HG03196 (cell line): Measurements from ENCODE around the gene ZBP1.
"Not testable (repeated sequence)": the region's sequence is repeated elsewhere in the genome, so short reads cannot be mapped to it uniquely, and the experiment has no call there.

Source experiments
- ATAC-seq: cut with Tn5 transposase; IDR thresholded peaks from one replicate; pipeline ENCODE4 v1.9.1; 2021; ENCODE audit not compliant: unreplicated experiment

ZBP1 gene

DNA sequence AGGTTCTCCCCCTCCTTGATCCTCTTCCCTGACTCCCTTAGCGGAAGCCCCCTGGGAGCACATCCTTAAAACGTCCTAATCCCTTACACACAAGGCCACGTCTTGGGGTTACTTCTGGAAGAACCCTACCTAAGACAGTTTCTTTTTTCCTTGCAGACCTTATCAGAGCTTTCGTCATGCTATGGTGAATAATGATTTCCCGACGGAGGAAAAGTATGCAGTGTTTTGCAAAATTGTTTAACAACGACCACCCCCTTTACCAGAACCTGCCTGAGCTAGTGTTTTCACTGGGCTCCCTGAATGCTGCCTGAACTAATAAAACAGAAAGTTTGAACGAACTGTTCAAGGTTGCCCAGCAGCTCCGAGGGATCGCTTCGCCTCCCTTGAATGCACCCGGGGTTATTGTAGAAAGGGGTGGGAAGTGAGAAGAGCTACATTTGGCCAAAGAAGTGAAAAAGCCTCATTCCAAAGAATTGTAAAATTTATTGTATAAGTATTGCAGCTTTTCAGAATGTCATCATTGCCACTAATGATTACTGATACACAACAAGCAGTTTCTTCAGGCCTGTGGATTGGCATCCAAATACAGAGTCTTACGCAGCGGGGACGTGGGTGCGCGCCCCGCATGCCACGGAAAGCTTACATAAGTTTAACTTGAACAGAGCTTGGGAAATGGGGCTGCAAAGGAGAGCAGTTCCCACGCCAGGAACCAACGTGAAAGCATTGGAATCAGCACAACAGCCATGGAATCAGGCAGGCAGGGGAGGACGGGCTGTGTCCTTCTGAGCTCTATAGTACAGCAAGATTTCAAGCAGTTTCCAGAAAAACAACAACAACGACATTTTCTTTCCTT is 27.9 kb upstream of the ZBP1 start:
- ATAC-seq: no peak

DNA sequence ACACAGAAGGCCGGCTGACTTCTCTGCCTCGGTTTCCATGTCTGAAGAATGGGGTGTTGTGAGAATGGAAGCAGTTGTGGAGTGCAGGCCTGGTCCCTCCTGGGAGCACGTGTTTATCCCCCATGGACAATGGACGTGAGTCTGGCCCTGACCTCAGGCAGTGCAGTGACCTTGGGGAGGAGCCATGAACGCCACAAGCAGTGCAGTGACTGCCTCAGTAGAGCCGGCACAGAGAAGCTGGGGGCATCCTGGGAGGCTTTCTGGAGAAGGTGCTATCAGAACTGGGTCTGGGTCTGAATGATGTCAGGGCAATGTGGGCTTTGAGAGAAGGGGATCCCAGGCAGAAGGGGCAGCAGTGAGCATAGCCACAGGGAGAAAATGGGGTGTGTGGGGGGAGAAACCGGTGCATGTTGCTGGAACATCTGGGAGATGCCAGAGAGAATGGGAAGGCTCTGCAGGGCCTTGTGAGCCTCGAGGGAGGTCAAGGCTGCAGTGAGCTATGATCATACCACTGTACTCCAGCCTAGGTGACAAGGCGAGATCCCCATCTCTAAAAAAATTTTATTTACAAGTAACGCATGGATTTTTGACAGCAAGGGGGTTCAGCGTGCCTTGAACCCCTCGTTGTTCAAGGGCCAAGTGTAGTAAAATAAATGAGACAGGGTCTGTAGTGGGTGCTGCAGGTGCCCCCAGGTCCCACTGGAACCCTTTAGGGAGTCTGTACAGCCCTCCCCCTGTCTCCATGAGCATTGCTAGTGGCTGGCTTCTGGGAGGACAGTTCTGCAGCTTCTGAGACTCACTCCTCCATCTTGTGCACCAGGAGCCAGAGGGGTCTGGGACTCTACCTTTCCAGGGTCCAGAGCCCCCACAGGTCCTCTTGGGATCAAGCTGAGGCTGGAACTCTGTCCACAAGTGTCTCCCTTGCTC is 27.0 kb upstream of the ZBP1 start:
- ATAC-seq: no peak

DNA sequence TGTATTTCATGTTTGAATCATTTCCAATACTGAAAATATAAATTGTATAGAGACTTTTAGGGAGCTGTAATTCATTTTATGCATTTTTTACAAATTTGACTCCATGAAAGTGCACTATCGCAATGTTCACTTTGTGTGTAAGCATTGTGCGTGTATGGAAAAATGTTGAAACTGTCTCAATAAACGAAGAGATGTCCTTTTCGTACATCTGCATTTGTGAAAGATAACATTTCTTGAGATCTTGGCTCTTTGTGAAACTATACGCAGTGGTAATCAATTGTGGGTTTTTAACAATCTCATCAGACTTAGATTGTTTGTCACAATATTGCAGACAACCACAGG is 18.6 kb upstream of the ZBP1 start:
- no peak for ATAC-seq

DNA sequence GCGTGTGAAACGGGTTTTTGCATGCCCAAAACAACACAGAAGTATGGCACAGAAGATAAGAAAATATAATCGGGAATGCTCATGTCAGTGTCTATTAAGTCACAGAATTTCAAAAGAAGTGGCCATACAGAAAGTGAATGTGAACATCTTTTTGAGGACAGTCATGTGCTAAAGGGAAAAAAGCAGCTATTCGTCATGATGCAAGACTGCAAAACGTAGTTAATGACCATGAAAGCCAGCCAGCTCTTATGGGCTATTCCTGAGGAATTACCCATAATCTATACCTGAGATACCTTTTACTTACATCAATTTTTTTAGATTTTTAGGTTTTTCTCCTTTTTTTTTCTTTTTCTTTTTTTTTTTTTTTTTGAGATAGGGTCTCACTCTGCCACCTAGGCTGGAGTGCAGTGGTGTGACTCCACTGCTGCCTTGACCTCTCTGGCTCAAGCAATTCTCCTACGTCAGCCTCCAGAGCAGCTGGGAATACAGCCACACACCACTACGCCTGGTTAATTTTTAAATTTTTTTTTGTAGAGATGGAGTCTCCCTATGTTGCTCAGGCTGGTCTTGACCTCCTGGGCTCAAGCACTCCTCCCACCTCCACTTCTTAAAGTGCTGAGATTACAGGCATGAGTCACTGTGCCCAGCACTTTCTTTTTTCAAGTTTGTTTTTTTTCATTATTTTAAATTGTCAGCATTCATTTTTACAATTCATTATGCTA is 18.1 kb upstream of the ZBP1 start:
- no peak for ATAC-seq

DNA sequence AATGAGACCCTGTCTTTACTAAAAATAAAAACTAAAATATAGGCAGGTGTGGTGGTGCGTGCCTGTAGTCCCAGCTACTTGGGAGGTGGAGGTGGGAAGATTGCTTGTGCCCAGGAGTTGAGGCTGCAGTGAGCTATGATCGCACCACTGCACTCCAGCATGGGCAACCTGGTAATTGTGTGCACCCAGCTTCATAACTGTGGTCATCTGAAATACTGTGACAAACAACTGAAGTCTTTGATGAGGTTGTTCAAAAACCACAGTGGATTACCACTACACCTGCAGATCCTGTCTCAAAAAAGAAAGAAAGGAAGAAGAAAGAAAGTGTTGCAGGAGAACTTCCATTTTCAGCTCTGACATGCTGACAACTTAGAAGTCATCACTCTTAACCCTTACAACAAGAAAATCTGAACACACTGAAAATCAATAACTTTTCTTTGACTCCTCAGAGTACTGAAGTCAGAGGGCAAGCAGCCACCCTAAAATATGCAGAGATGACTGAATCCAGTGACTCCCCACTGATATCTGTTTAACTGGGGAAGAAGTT is 13.8 kb upstream of the ZBP1 start:
- no peak for ATAC-seq

DNA sequence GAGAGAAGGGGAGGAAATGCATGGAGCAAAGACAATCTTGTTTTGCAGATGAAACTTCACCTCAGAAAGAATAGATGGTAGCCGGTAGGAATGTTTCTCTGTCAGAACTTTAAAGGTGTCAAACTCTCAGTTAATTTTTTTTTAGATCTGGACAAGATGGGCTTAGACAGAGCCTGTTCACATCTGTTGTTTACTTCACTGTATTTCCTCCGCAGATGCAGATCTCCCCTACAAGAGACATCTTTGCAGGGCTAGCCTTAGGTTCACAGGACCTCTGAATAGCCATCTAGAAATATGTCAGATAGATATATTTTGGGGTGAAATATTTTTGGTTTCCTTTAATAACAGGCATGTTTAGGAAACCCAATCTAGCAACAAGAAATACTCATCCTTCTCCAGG is 12.1 kb upstream of the ZBP1 start:
- ATAC-seq: no peak

DNA sequence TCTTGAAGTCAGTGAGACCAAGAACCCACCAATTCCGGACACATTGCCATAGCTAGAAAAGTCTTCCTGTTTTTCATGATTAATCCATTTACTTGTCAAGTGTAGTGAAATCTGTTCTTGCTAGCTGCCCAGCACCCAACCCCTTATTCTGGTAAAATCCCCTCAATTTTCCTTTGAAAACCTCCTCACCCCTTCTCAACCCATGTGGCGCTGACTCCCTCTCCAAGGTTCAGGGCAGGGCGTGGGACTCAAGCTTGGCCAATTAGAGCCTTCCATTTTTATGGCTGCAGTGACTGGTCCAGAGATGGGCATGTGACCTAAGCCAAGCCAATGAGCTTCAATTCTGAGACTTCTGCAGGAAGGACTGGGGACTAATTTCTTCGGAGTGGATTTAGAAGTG is 9.8 kb upstream of the ZBP1 start:
- no peak for ATAC-seq

DNA sequence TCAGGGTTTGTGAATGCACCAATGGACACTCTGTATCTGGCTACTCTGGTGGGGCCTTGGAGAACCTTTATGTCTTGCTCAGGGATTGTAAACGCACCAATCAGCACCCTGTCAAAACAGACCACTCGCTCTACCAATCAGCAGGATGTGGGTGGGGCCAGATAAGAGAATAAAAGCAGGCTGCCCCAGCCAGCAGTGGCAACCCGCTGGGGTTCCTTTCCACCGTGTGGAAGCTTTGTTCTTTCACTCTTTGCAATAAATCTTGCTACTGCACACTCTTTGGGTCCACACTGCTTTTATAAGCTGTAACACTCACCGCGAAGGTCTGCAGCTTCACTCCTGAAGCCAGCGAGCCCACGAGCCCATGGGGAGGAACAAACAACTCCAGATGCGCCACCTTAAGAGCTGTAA is 9.3 kb upstream of the ZBP1 start:
- not testable (repeated sequence) for ATAC-seq

DNA sequence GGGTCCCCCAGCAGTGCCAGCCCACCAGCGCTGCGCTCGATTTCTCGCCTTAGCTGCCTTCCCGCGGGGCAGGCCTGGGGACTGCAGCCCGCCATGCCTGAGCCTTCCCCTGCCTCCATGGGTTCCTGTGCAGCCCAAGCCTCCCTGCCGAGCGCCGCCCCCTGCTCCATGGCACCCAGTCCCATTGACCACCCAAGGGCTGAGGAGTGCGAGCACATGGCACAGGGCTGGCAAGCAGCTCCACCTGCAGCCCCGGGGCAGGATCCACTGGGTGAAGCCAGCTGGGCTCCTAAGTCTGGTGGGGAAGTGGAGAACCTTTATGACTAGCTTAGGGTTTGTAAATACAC is 8.7 kb upstream of the ZBP1 start:
- not testable (repeated sequence) for ATAC-seq

DNA sequence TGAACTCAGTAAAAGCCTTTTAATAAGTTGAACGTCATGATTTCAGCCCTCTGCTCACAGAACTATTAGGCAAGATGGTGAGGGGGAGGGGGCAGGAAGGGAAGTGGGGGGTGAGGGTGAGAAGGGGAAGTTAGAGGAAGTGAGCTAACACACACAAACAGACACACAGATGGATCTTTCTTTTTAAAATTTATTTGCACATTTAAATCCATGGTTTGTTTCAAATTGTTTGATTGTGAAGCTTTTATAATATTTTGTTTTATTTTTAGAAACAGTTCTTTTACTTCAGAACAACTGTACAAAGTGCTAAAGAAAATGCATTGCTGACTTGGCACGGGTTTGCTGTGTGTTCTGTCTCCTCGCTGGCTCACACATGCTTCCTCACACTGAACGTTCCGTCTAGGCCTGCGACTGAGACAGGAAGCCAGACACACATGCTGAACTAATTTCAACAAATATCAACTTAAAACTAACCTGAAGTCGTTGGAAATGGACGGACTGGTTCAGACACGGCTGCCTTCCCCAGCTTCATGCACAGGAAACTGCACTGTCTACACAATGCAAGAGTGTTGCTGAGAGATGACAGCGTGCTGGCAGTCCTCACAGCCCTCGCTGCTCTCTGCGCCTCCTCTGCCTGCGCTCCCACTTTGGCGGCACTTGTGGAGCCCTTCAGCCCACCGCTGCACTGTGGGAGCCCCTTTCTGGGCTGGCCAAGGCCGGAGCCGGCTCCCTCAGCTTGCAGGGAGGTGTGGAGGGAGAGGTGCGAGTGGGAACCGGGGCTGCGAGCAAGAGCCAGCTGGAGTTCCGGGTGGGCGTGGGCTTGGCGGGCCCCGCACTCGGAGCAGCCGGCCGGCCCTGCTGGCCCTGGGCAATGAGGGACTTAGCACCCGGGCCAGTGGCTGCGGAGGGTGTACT is 8.1 kb upstream of the ZBP1 start:
- no peak for ATAC-seq

DNA sequence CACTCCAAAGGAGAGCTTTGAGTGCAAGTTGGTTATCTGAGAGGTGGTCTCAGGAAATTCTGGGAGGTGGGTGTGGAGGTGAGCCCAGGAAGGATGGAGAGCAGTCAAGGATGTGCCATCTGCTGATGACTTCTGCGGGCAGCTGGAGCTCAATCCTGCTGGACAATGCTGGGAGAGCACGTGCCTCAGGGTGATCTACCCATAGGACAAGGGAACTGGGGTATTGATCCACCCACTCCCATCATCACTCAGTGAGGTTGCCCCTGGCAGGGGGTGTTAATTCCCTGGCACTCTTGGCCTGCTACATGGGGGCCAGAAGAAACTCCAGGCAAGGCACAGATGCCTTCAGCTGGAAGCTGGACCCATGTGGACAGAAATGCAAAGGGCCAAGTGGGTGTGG is 7.1 kb upstream of the ZBP1 start:
- no peak for ATAC-seq

DNA sequence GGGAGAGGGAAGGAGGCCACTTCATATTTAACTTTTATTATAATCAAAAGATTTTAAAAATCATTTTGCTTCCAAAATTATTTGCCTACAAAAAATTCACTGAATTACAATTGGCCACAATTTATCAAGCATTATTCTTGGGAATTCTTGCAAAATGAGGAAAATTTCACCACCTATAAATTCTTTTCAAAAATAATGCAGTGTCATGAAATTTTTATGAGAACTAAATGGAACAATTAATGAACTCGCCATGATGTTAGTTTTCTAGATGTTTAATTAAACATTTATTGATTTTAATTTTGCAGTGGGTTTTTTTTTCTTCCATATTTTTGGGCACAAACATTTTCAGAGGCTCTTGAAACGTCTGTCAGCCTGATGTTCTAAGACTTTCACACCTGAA is 5.8 kb upstream of the ZBP1 start:
- ATAC-seq: no peak

DNA sequence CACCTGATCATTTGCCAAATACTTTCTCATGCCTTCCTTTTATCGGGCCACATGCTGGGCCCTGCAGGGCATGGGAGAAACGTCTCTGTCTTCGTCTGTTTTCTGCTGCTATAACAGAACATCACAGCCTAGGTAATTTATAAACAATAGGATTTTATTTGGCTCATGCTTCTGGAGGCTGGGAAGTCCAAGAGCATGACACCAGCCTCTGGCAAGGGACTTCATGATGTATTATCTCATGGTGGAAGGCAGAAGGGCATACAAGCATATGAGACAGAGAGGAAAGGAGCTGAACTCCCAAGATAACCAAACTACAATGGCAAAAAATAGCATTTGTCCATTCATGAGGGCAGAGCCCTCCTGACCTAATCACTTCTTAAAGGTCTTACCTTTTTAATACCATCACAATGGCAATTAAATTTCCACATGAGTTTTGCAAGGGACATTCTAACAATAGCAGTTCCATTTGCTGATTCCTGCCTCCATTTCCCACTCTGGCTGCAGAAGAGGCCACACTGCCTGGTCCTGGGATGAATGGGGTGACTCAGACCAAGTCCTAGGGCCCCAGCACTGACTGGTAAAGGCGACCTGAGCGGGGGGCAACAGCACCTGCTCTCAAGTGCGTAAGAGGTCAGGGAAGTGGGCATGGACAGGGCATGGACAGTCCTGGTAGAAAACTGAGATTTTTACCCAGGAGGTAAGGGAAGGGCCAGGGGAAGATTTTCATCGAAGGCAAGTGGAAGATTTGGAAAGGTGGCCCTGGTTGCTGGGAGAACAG is 5.1 kb upstream of the ZBP1 start:
- no peak for ATAC-seq

DNA sequence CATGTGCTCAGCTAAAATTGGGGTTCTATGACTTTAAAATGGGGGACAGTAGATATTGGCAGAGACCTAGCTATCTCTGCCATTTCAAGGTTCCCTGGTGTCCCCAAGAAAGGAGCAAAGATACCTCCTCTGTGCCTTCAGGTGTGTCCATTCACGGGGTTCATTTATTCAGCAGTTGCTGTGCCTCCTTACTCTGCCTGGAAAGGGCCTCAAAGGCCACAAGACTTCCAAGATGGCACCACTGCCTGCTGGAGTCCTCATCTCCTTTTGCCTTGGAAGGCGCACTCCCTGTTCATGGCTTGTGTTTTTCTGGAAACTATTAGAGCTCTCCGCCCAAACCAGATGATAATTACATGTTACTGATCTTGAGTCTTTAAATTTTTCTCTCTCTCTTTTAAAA is 3.9 kb upstream of the ZBP1 start:
- no peak for ATAC-seq

DNA sequence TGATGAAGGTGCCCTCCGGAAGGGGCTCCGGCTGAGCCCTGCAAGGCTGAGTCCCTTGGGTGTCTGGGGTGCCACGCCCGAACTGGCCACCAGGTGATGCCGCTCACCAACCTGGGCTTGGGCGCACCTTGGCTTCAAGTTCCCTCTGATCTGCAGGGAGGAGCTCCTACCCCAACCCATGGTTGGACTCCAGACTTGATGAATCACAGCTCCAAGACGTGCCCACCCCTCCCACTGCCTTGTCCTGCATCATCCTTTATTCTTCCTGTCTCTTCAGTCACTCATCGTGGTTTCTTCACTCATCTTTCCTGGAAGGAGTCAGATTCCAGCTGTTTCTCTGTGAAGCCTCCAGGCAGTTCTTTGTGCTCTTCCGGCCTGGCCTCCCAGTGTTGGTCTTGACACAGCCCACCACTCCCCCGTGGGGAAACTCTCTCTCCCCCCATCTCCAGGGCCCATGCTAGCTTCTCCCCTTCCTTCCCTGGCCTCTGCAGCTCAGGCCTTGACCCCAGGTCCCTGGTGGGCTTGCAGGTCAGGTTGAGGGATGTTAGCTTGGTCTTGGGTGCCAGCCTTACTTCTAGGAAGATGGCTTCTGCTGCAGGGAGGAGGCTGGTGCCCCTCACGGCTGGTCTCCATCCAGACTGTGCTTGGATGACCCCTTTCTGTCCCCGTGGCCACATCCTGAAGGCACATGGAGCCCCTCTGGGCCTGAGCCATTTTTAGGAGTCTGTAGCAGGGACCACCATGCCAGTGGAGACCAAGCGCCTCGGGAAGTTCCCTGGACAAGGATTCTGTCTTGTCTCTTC is 2.6 kb upstream of the ZBP1 start:
- no peak for ATAC-seq

DNA sequence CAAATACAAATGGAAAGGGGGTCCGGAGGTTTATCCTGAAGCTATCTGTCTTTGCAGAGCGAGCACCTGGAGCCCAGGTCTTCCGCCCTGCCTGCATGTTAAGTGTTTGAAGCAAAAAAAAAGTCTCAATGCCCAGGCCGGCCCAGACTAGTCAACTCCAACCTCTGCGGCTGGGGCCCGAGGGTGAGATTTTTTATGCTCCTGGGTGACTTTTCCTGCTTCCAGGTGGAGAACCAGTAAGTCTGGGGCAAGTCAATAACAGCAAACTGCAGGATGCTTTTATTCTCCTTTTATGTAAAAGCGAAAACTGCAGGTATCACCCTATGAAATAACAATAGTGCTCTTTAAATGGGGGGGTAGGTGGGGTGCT is 2.0 kb upstream of the ZBP1 start:
- ATAC-seq: no peak

DNA sequence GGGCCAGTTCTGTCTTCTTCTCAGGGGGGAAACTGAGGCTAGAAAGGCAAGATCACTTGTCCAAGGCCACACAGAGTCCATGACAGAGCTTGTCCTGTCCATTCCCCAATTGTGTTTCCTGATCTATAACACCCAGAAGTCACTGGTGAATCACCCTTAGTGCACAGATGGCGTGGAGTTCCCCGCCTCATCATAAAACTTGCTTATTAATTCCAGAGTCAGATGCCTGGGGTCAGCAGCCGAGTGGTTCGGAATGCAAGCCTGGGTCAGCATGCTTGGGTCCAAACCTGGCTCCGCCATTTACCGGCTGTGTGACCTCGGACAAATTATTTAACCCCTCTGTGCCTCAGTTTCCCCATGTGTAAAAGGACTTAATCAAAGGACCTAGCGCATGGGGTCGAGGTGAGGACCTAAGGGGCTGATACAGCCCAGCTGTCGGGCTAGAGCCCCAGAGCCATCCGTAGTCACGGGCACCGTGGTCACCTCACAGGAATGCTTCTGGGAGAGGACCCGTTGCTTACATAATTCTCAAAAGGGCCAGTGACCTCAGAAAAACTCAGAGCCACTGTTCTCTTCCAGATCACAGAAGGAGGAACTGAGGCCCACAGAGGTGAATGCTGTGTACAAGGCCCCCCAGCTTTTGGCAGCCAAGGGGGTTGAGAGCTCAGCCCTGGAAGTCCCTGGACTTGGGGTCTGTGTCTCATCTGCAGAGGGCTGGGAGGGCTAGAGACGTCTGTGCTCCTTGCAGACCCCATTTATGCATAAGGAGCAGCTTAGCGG is 1.4 kb upstream of the ZBP1 start:
- ATAC-seq: no peak

DNA sequence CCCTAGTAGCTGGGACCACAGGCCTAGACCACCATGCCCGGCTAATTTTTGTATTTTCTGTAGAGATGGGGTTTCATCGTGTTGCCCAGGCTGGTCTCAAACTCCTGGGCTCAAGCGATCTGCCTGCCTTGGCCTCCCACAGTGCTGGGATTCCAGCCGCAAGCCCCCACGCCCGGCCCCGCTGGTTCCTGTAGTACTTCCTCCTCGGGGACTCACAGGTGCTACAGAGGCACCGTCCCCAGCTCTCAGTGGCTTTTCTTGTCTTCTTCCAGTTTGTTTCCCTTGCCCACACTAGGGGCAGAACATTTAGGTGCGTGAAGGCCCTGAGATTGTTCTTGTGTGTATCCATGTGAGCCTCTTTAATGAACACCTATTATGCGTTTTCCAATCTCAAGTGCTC is 773 bp upstream of the ZBP1 start:
- no peak for ATAC-seq
